Gastrocnemius medialis (tissue), 4 donors: Measurements from ENCODE around the gene OSBPL2. TPM values are rescaled to one million over a fixed set of nuclear protein-coding genes. Genes with fewer than 3 reads are reported as not detected.

ENCODE experiments used
- ATAC-seq, 2 donors: fragments of 150-250 bp; one replicate each; pipeline ENCODE4 v1.9.1; 2016
- DNase-seq, 2 donors: peaks; one replicate each; pipeline ENCODE4 v3.0.0-alpha.2; 2019
- H3K27ac ChIP-seq, 4 donors: fragments of 200-600 bp; sonication (generic); 1 replicate in 1 of 4; 2 replicates in 3 of 4; pipeline ENCODE4 v1.5.1; 2016 to 2018; ENCODE audit warnings: mild to moderate bottlenecking in 2 of 4, moderate library complexity in 1 of 4
- H3K27me3 ChIP-seq, 3 donors: fragments of 200-600 bp; sonication (generic) in 2 of 3; 1 replicate in 1 of 3; 2 replicates in 2 of 3; pipeline versions ENCODE4 v1.5.1 to v1.6.0; 2016 to 2019; ENCODE audit warnings: mild to moderate bottlenecking in 1 of 3, moderate library complexity in 1 of 3
- H3K36me3 ChIP-seq, 2 donors: fragments of 200-600 bp; sonication (generic) in 1 of 2; one replicate each; pipeline ENCODE4 v1.5.1; 2017 to 2018
- H3K4me1 ChIP-seq, 2 donors: fragments of 200-600 bp; sonication (generic) in 1 of 2; one replicate each; pipeline ENCODE4 v1.5.1; 2016 to 2017; ENCODE audit warnings: mild to moderate bottlenecking in 2 of 2
- H3K4me3 ChIP-seq, 4 donors: fragments of 200-600 bp; sonication (generic) in 3 of 4; 1 replicate in 1 of 4; 2 replicates in 3 of 4; pipeline ENCODE4 v1.5.1; 2016 to 2019; ENCODE audit warnings: mild to moderate bottlenecking in 2 of 4
- H3K9me3 ChIP-seq, 3 donors: fragments of 200-600 bp; sonication (generic) in 2 of 3; 1 replicate in 1 of 3; 2 replicates in 2 of 3; pipeline ENCODE4 v1.5.1; 2016 to 2019
- POLR2A ChIP-seq, 2 donors: fragments of 450-650 bp; IDR thresholded peaks; one replicate each; pipeline ENCODE4 v1.6.1; 2017; ENCODE audit warnings: antibody characterized with exemption in 2 of 2, mild to moderate bottlenecking in 2 of 2, moderate library complexity in 2 of 2
- in situ Hi-C, 4 donors: fragments of 200-750 bp; cut with MboI; loops; one replicate each; pipeline versions ENCODE4 v1.15.0 to v1.8.0; 2017; ENCODE audit warnings: low sequenced_read_pairs in 4 of 4
- intact Hi-C: fragments of 100-400 bp; cut with DNase I; formaldehyde crosslinking; loops from one replicate; pipeline ENCODE4 v1.15.1; 2023; ENCODE audit warnings: low total_unique reads
- total RNA-seq, 4 donors: library from RNA; depleted of rRNA; stranded (reverse); fragments of >200 nt; gene quantifications; one replicate each; pipeline versions ENCODE4 v1.1.0 to v1.2.3, GENCODE V29; 2016
- TF ChIP-seq, protein P1 (sequence below), 5 experiments: fragments of 450-650 bp in 3 of 5; fragments of 200-600 bp in 2 of 5; sonication (generic) in 2 of 5; IDR thresholded peaks in 4 of 5; conservative IDR thresholded peaks in 1 of 5; 1 replicate in 4 of 5; 2 replicates in 1 of 5; pipeline ENCODE4 v1.5.1; 2016 to 2019; ENCODE audit warnings: antibody characterized with exemption in 5 of 5, mild to moderate bottlenecking in 3 of 5, moderate library complexity in 3 of 5

Gene OSBPL2
- total RNA-seq, 4 donors from 2014 or later, result 15.8 to 26.4 (median 19.6) TPM

DNA sequence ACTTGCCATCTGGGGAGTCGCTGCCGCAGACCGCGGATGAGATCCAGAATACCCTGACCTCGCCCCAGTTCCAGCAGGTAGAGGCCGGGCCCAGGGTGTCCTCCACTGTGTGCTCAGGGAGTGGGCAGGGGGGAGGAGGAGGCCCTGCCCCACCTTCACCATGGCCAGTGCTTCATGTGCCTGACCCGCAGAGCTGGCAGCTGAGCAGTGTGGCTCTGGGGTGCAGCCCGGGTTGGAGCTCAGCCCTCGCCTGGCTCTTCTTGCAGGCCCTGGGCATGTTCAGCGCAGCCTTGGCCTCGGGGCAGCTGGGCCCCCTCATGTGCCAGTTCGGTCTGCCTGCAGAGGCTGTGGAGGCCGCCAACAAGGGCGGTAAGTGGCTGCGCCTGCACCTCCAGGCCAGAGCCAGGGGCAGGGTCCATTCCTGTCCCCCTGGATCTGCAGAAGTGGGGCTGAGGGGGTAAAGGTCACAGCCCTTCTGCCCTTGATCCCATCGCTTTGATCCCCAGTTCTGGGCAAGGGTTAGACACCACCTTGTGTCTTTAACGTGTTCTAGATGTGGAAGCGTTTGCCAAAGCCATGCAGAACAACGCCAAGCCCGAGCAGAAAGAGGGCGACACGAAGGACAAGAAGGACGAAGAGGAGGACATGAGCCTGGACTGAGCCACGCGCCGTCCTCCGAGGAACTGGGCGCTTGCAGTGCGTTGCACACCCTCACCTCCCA is 69.9 kb downstream of the OSBPL2 start:
- Histone ChIP-seq H3K27me3 (no peaks in the 10 kb centered on the region), H3K9me3 (no peaks in the 10 kb centered on the region), H3K4me1 (peaks cover 31 to 53% of the 10 kb centered on the region in 2 donors), H3K27ac (peak overlapping the region; percentile 24 to 98 (median 46)), H3K4me3 (no peak overlapping the region), H3K36me3 (peaks cover 0 to 62% of the 10 kb centered on the region in 2 donors)
- TF ChIP-seq, protein P1, sequence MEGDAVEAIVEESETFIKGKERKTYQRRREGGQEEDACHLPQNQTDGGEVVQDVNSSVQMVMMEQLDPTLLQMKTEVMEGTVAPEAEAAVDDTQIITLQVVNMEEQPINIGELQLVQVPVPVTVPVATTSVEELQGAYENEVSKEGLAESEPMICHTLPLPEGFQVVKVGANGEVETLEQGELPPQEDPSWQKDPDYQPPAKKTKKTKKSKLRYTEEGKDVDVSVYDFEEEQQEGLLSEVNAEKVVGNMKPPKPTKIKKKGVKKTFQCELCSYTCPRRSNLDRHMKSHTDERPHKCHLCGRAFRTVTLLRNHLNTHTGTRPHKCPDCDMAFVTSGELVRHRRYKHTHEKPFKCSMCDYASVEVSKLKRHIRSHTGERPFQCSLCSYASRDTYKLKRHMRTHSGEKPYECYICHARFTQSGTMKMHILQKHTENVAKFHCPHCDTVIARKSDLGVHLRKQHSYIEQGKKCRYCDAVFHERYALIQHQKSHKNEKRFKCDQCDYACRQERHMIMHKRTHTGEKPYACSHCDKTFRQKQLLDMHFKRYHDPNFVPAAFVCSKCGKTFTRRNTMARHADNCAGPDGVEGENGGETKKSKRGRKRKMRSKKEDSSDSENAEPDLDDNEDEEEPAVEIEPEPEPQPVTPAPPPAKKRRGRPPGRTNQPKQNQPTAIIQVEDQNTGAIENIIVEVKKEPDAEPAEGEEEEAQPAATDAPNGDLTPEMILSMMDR (IDR thresholded peaks at IDR 0.05 in 4 of 5, conservative IDR thresholded peaks at IDR 0.05 in 1 of 5), result no peak
- TF ChIP-seq POLR2A (IDR thresholded peaks at IDR 0.05), result no peak
- in situ Hi-C loops, result loop anchor here in 1 of 4 donors (10.0 kb wide), 1 partner anchor 77 kb away; the partner anchor contains the start of gene RPS21
- DNase-seq, result peak; percentile 22 to 71
- peak in 1 of 2 donors; percentile 42 for ATAC-seq
- intact Hi-C loops, result loop anchor here (10.0 kb wide), 1 partner anchor 497 kb away; the partner anchor contains the start of gene OGFR

DNA sequence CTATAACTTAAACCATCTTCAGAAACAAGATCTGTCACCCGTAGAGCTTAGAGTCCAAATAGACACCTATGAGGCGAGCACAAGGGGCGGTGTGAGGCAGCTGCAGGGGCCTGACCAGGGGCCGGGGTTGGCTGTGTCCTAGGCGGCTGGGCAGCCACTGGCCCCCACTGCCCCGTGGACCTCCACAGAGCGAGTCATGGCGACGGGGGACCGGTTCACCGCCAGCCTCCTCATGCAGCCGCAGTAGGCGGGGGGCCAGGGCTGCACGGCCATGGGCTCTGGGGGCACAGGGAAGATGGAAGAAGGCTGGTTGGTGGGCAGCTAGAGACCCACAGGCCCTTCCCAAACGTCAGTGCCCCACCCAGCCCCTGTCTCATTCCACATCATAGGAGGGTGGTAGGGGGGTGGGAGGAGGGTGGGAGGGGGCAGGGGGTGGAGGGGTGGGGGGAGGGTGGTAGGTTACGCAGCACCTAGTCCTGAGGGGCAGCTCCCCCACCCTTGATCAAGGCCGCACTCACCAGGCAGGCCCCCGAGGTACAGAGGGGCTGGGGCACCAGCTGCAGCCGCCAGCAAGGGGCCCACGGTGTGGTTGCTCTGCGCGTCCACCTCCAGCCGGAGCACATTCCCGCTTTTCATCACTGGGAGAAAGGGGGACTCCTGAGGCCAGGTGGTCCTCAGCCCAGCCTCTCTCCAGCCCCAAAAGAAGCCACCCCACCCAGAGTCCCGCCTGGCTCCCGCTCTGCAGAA is 71.0 kb downstream of the OSBPL2 start:
- TF ChIP-seq, protein P1 (IDR thresholded peaks at IDR 0.05 in 4 of 5, conservative IDR thresholded peaks at IDR 0.05 in 1 of 5), result no peak
- no peak for TF ChIP-seq POLR2A (IDR thresholded peaks at IDR 0.05)
- Histone ChIP-seq H3K4me1 (peaks cover 24 to 43% of the 10 kb centered on the region in 2 donors), H3K36me3 (peaks cover 0 to 62% of the 10 kb centered on the region in 2 donors), H3K9me3 (no peaks in the 10 kb centered on the region), H3K27me3 (no peaks in the 10 kb centered on the region), H3K27ac (peak overlapping the region in 1 of 4 donors; percentile 98), H3K4me3 (no peak overlapping the region)
- intact Hi-C loops, result loop anchor here (10.0 kb wide), 1 partner anchor 495 kb away; the partner anchor contains the start of gene OGFR
- no peak for ATAC-seq
- DNase-seq, result no peak
- in situ Hi-C loops, result loop anchor here in 1 of 4 donors (10.0 kb wide), 1 partner anchor 75 kb away; the partner anchor contains the start of gene RPS21

DNA sequence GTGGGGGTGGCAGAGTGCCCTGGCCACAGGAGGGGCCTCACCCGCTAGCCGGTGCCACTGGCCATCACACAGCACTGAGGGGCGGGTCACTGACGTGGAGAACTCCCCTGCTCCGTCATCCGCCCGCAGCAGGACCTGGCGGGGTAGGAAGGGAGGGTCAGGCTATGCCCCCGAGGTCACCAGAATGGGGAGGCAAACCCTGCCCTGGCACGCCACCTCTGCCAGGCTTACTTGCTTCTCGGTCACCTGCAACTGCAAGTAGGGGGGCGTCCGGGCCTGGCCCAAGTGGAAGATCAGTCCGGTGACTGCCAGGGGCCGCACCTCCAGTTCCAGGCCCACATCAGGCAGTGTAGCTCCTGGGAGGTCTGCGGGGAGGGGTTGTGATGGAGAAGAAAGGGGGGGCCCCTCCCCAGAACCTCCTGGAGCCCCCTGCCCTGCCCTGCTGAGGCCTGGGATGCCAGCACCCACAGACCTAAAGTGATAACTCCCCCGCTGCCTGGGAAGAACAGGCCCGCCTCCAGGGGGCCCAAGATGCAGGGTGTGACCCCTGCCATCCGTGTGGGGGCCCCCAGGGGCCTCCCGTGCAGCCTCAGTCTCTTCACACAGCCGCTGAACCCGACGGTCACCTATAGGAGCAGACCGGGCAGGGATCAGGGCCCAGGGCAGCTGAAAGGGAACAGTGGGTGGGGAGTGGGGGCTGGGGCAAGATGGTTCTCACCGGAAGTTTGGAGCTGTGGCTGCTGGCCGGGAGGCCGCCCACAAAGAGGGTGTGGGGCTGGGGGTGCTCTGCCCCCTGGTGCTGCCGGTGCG is 71.8 kb downstream of the OSBPL2 start:
- DNase-seq, result no peak
- in situ Hi-C loops, result loop anchor here in 1 of 4 donors (10.0 kb wide), 1 partner anchor 75 kb away; the partner anchor contains the start of gene RPS21

DNA sequence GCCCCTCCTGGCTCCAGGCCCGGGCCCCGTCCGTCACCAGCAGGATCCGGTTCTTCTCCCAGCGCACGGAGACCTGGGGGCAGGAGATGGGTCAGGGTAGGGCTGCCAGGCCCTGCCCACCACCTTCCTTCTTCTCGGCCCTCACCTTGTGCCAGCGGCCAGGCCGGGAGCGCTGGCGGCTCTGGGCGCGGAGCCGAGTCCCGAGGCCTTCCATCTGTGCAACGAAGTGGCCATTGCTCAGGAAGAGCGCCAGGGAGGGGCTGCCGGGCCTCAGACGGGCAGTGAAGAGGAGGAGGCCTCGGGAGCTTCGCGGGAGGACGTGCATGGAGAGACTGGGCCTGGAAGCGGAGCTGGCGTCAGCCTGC is 72.4 kb downstream of the OSBPL2 start:
- H3K27me3 ChIP-seq, result no peaks in the 10 kb centered on the region
- DNase-seq (no peak), ATAC-seq (no peak)
- intact Hi-C loops (no loop called here), in situ Hi-C loops (no loop called here)
- TF ChIP-seq, protein P1 (IDR thresholded peaks at IDR 0.05 in 4 of 5, conservative IDR thresholded peaks at IDR 0.05 in 1 of 5), result no peak
- no peak for TF ChIP-seq POLR2A (IDR thresholded peaks at IDR 0.05)
- no peak overlapping the region for H3K4me3 ChIP-seq
- peaks cover 0 to 52% of the 10 kb centered on the region in 2 donors for H3K36me3 ChIP-seq
- peaks cover 10 to 29% of the 10 kb centered on the region in 2 donors for H3K4me1 ChIP-seq
- H3K9me3 ChIP-seq, result no peaks in the 10 kb centered on the region
- H3K27ac ChIP-seq, result no peak overlapping the region

More for the DNA sequence above, 71.8 kb downstream of the OSBPL2 start:
- H3K4me1 ChIP-seq, result peaks cover 16 to 35% of the 10 kb centered on the region in 2 donors
- no peak overlapping the region for H3K4me3 ChIP-seq
- TF ChIP-seq, protein P1 (IDR thresholded peaks at IDR 0.05 in 4 of 5, conservative IDR thresholded peaks at IDR 0.05 in 1 of 5), result no peak
- TF ChIP-seq POLR2A (IDR thresholded peaks at IDR 0.05), result no peak
- intact Hi-C loops, result loop anchor here (10.0 kb wide), 1 partner anchor 495 kb away; the partner anchor contains the start of gene OGFR
- H3K27me3 ChIP-seq, result no peaks in the 10 kb centered on the region
- ATAC-seq, result no peak
- no peaks in the 10 kb centered on the region for H3K9me3 ChIP-seq
- H3K27ac ChIP-seq, result no peak overlapping the region
- H3K36me3 ChIP-seq, result peaks cover 0 to 58% of the 10 kb centered on the region in 2 donors
